Right lobe of liver (tissue), 4 donors: ENCODE data around the gene CUL1.

ENCODE experiments used
- CTCF ChIP-seq, 4 donors: fragments of 200-600 bp in 3 of 4; fragments of 450-650 bp in 1 of 4; IDR thresholded peaks; one replicate each; pipeline versions ENCODE4 v1.5.1 to v1.8.0; 2016 to 2022; ENCODE audit warnings: antibody characterized with exemption in 4 of 4, mild to moderate bottlenecking in 2 of 4
- POLR2A ChIP-seq: fragments of 450-650 bp; IDR thresholded peaks from one replicate; pipeline ENCODE4 v1.6.1; 2017; ENCODE audit warnings: antibody characterized with exemption, mild to moderate bottlenecking
- donor health status: DM: no; HTN: no; CAD: no.
- donor health status: DM: no; HTN: no; CAD: no.
- donor health status: DM: no; HTN: yes; CAD: no.

GRCh38 chr7:148783801-148784527, 85.3 kb downstream of the CUL1 start:
- no peak for TF ChIP-seq CTCF (IDR thresholded peaks at IDR 0.05)
- TF ChIP-seq POLR2A = no peak
